ENCODE results near the gene CCDC152. TPM values are rescaled to one million over a fixed set of nuclear protein-coding genes. Genes with fewer than 3 reads are reported as not detected.

CCDC152 gene
- total RNA-seq, 1 experiment from 2014 or later, result 0.26 TPM

DNA sequence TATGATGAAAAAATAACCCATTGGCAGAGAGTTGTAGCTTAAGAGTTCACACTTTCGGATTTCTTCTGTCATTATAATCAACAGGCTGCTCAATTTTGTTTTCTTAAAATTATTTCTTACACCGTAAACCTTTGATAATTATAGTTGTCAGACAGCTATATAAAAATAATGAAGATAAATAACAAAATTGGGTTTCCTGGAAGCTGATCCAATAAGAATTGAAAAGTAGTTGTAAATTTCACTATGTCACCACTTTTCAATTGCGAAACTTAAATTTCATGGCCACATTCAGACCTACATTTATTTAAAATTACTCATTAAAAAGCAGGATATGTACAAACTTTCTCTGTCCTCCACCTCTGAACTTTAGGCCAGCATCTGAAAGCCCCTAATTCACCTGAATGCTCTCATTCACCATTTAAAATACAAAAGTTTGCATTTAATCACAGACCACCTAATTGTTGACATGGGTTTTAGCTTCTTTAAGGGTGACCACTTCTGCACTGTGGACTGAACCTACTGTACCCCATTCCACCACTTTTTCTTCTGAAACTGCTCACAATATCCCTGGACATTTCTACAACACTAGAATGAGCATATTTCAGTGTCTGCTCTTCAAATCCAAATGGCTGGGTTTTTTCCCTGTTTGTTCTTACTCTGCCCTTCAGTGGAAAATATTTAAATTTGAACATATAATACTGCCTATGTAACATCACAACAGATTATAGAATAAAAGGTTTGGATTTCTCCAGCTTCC is 54.4 kb downstream of the CCDC152 start:
- H3K4me1 ChIP-seq (replicated peaks; ENCODE audit: insufficient read depth), result peaks cover 14% of the 10 kb centered on the region
- ChIA-PET POLR2A (ENCODE audit: unreplicated experiment) (interaction anchor here (0.8 kb wide), 1 partner anchor 27 kb away, joined by 14 read pairs; no protein-coding TSS in a partner anchor), CTCF (interaction anchor here (0.6 kb wide), 3 partner anchors 116 to 1174 kb away, joined by 3 read pairs; no protein-coding TSS in a partner anchor)
- no peaks in the 10 kb centered on the region for H3K9me2 ChIP-seq (ENCODE audit: insufficient read depth)
- no peaks in the 10 kb centered on the region for H3K79me2 ChIP-seq (ENCODE audit: low read depth)
- TF ChIP-seq, protein P1, sequence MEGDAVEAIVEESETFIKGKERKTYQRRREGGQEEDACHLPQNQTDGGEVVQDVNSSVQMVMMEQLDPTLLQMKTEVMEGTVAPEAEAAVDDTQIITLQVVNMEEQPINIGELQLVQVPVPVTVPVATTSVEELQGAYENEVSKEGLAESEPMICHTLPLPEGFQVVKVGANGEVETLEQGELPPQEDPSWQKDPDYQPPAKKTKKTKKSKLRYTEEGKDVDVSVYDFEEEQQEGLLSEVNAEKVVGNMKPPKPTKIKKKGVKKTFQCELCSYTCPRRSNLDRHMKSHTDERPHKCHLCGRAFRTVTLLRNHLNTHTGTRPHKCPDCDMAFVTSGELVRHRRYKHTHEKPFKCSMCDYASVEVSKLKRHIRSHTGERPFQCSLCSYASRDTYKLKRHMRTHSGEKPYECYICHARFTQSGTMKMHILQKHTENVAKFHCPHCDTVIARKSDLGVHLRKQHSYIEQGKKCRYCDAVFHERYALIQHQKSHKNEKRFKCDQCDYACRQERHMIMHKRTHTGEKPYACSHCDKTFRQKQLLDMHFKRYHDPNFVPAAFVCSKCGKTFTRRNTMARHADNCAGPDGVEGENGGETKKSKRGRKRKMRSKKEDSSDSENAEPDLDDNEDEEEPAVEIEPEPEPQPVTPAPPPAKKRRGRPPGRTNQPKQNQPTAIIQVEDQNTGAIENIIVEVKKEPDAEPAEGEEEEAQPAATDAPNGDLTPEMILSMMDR (conservative IDR thresholded peaks at IDR 0.05), result no peak
- no peak for TF ChIP-seq EZH2 (IDR thresholded peaks at IDR 0.05; ENCODE audit: low read depth)
- H3K27me3 ChIP-seq (ENCODE audit: insufficient read depth, low read depth), result no peaks in the 10 kb centered on the region
- no peaks in the 10 kb centered on the region for H3K9me3 ChIP-seq (ENCODE audit: insufficient read depth, low read depth)
- no peak for DNase-seq
- no peak overlapping the region for H3K27ac ChIP-seq
- peak overlapping the region; percentile 31 for H3K4me2 ChIP-seq
- no peak overlapping the region for H2AFZ ChIP-seq
- H4K20me1 ChIP-seq (ENCODE audit: insufficient read depth), result no peaks in the 10 kb centered on the region
- intact Hi-C loops (cut with micrococcal nuclease; ENCODE audit: unreplicated experiment), result no loop called here
- no peaks in the 10 kb centered on the region for H3K36me3 ChIP-seq (ENCODE audit: low read depth)
- H3F3A ChIP-seq (ENCODE audit: insufficient read depth, low read depth), result no peaks in the 10 kb centered on the region
- TSS peak; percentile 88 for BruUV-seq (replicated peaks)
- H3K4me3 ChIP-seq, result no peak overlapping the region

DNA sequence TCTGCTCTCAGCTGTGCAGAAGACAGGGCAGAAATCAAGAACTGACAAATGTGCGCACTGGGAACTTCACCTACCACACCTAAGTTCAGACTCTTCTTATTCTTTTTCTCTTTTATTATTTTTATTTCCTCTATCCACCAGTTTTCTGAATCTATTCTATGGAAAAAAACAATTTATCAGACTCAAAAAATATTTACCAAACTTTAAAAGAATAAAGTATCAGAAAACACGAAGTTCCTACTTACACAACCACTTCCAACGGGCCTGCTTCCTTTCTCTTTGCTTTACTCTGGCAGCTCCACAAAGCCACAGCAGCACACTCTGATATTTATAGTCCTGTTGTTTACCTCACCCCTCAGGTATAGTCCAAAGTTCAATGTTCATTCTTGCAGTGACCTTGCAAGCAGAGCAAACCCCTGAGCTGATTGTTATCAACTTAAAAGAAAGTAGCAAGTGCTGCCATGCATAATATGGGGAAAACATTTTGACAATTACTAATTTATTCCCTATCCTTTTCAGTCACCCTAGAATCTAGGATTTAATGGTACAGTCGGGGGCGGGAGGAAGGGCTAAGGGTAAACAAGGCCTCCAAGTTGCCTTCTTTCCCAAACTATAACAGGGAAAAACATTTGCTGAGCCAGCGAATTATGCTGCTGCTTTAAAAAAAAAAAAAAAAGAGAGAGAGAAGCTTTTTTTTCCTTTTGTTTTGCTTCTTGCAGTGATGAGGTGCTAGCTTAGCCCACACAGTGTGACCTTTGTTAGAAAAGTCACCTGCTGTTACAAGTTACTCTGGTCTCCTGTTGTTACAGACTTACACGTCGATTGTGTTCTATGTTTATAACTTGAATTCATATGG is 55.2 kb downstream of the CCDC152 start, which contains the start of gene SELENOP:
SELENOP (minus strand) TSS at position 302 of the 856 bp plus-strand sequence. CDS start 3,539 bp downstream, outside the sequence.
- CTCF ChIA-PET, result interaction anchor here (0.6 kb wide), 2 partner anchors 256 to 261 kb away, joined by 3 to 6 read pairs; no protein-coding TSS in a partner anchor
- Histone ChIP-seq H2AFZ (peak within 1 kb of the TSS; percentile 36; the same call in 1 of the 2 replicates), H3K4me1 (replicated peaks; ENCODE audit: insufficient read depth) (peaks cover 14% of the 10 kb centered on the region), H3K4me2 (peak within 1 kb of the TSS; percentile 31), H3K9me3 (ENCODE audit: insufficient read depth, low read depth) (no peaks in the 10 kb centered on the region), H3F3A (ENCODE audit: insufficient read depth, low read depth) (no peaks in the 10 kb centered on the region), H3K79me2 (ENCODE audit: low read depth) (no peaks in the 10 kb centered on the region), H3K27ac (0 out of 2 replicates have a peak within 1 kb of the TSS, but pooled peaks have one; percentile 16), H4K20me1 (ENCODE audit: insufficient read depth) (no peaks in the 10 kb centered on the region), H3K27me3 (ENCODE audit: insufficient read depth, low read depth) (no peaks in the 10 kb centered on the region), H3K4me3 (no peak within 1 kb of the TSS), H3K36me3 (ENCODE audit: low read depth) (no peaks in the 10 kb centered on the region), H3K9me2 (ENCODE audit: insufficient read depth) (no peaks in the 10 kb centered on the region)
- BruUV-seq (replicated peaks), result no TSS peak
- POLR2A ChIA-PET (ENCODE audit: unreplicated experiment), result interaction anchor here (0.7 to 0.8 kb wide), 2 partner anchors 26 to 578 kb away, joined by 4 to 14 read pairs; no protein-coding TSS in a partner anchor
- intact Hi-C loops (cut with micrococcal nuclease; ENCODE audit: unreplicated experiment), result no loop called here
- DNase-seq, result peak; percentile 40 to 65
- TF ChIP-seq, protein P1 (conservative IDR thresholded peaks at IDR 0.05), result no peak
- no peak for TF ChIP-seq EZH2 (IDR thresholded peaks at IDR 0.05; ENCODE audit: low read depth)

DNA sequence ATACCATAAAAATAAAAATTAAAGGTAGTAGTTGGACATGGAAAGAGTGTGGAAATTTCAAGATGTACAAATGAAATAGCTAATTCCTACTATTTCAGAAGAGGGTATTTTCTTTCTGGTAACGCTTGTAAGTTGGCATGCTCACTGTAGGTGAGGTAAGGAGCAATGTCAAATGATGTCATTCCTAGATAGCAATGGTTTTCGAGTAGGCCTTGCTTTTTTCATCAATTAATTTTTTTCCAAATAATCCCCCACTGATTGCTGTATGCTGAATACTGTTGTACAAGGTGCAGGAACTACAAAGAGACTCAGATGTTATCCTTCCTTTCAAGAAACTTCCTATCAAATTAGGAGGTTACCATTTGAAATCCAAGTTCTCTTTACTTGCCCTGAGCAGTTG is 56.0 kb downstream of the CCDC152 start:
- BruUV-seq (replicated peaks), result no TSS peak
- H3K9me2 ChIP-seq (ENCODE audit: insufficient read depth), result no peaks in the 10 kb centered on the region
- no peak overlapping the region for H3K4me3 ChIP-seq
- intact Hi-C loops (cut with micrococcal nuclease; ENCODE audit: unreplicated experiment), result no loop called here
- no peaks in the 10 kb centered on the region for H3K79me2 ChIP-seq (ENCODE audit: low read depth)
- POLR2A ChIA-PET (ENCODE audit: unreplicated experiment), result no interaction called here
- no peaks in the 10 kb centered on the region for H3K36me3 ChIP-seq (ENCODE audit: low read depth)
- TF ChIP-seq EZH2 (IDR thresholded peaks at IDR 0.05; ENCODE audit: low read depth), result no peak
- TF ChIP-seq, protein P1 (conservative IDR thresholded peaks at IDR 0.05), result no peak
- no peaks in the 10 kb centered on the region for H3F3A ChIP-seq (ENCODE audit: insufficient read depth, low read depth)
- no peaks in the 10 kb centered on the region for H3K9me3 ChIP-seq (ENCODE audit: insufficient read depth, low read depth)
- no peak overlapping the region for H3K4me2 ChIP-seq
- CTCF ChIA-PET, result interaction anchor here (0.6 kb wide), 1 partner anchor 260 kb away, joined by 6 read pairs; no protein-coding TSS in a partner anchor
- no peak overlapping the region for H3K27ac ChIP-seq
- no peaks in the 10 kb centered on the region for H4K20me1 ChIP-seq (ENCODE audit: insufficient read depth)
- H2AFZ ChIP-seq, result no peak overlapping the region
- H3K27me3 ChIP-seq (ENCODE audit: insufficient read depth, low read depth), result no peaks in the 10 kb centered on the region
- DNase-seq, result no peak
- H3K4me1 ChIP-seq (replicated peaks; ENCODE audit: insufficient read depth), result peaks cover 14% of the 10 kb centered on the region
